WTC11 (cell line): ENCODE measurements around the gene STK25. TPM values are rescaled to one million over a fixed set of nuclear protein-coding genes. Genes with fewer than 3 reads are reported as not detected.

Source experiments
- ATAC-seq: fragments of 200-7000 bp; cut with Tn5 transposase; 2 replicates; pipeline ENCODE4 v1.10.0; 2021; ENCODE audit warnings: mild to moderate bottlenecking, moderate library complexity
- CTCF ChIA-PET: fragments of 300-600 bp; sonication (Branson Sonifier 250); formaldehyde crosslinking; loops from one replicate; lab custom pipeline; 2021; ENCODE audit warnings: antibody characterized with exemption; lab: Charles Lee
- POLR2A ChIA-PET: fragments of 350-600 bp; sonication (Branson Sonifier 250); formaldehyde crosslinking; loops from one replicate; lab custom pipeline; 2021; ENCODE audit warnings: antibody characterized with exemption; lab: Charles Lee
- DNase-seq: peaks from one replicate; pipeline ENCODE4 v3.0.0; 2021; ENCODE audit warnings: low spot score
- H3K27ac Mint-ChIP-seq: 2 replicates; pipeline ENCODE4 v1.8.0; 2021; ENCODE audit warnings: mixed read lengths
- H3K27me3 Mint-ChIP-seq: 2 replicates; pipeline ENCODE4 v1.8.0; 2021; ENCODE audit warnings: low read depth, mild to moderate bottlenecking, moderate library complexity, mixed read lengths
- H3K36me3 Mint-ChIP-seq: 2 replicates; pipeline ENCODE4 v1.8.0; 2021; ENCODE audit warnings: mixed read lengths
- H3K4me1 Mint-ChIP-seq: 2 replicates; pipeline ENCODE4 v1.8.0; 2022; ENCODE audit warnings: mixed read lengths
- H3K4me3 Mint-ChIP-seq: 2 replicates; pipeline ENCODE4 v1.8.0; 2021; ENCODE audit warnings: mild to moderate bottlenecking, moderate library complexity, mixed read lengths
- H3K9me3 Mint-ChIP-seq: 2 replicates; pipeline ENCODE4 v1.8.0; 2021; ENCODE audit warnings: mixed read lengths
- ATF2 ChIP-seq: sonication (generic); formaldehyde crosslinking; IDR thresholded peaks from 2 replicates; pipeline ENCODE4 v1.8.1; 2022; ENCODE audit warnings: low read depth, missing genetic modification reagents, borderline replicate concordance
- CBFB ChIP-seq: sonication (generic); formaldehyde crosslinking; IDR thresholded peaks from 2 replicates; pipeline ENCODE4 v1.8.1; 2022; ENCODE audit warnings: mild to moderate bottlenecking, low read depth, missing genetic modification reagents
- CREM ChIP-seq: sonication (generic); formaldehyde crosslinking; IDR thresholded peaks from 2 replicates; pipeline ENCODE4 v1.8.1; 2022; ENCODE audit warnings: mild to moderate bottlenecking, missing genetic modification reagents, moderate library complexity
- ELF4 ChIP-seq: sonication (generic); formaldehyde crosslinking; IDR thresholded peaks from 2 replicates; pipeline ENCODE4 v1.8.1; 2022; ENCODE audit warnings: low read depth, mild to moderate bottlenecking, moderate library complexity, missing genetic modification reagents
- EMX1 ChIP-seq: fragments of 250-450 bp; sonication (Bioruptor Pico); IDR thresholded peaks from 2 replicates; pipeline ENCODE4 v1.8.0; 2021; ENCODE audit warnings: mild to moderate bottlenecking
- GABPB1 ChIP-seq: sonication (generic); formaldehyde crosslinking; IDR thresholded peaks from 2 replicates; pipeline ENCODE4 v1.8.1; 2023; ENCODE audit warnings: mild to moderate bottlenecking, missing genetic modification reagents
- NFYB ChIP-seq: sonication (generic); formaldehyde crosslinking; conservative IDR thresholded peaks from 2 replicates; pipeline ENCODE4 v1.8.0; 2022; ENCODE audit warnings: low read depth, missing genetic modification reagents
- RORB ChIP-seq: fragments of 250-450 bp; sonication (Bioruptor Pico); IDR thresholded peaks from 2 replicates; pipeline ENCODE4 v1.9.0; 2021; ENCODE audit warnings: mild to moderate bottlenecking
- SP1 ChIP-seq: sonication (generic); formaldehyde crosslinking; conservative IDR thresholded peaks from 2 replicates; pipeline ENCODE4 v1.8.1; 2022; ENCODE audit warnings: missing genetic modification reagents
- TP53 ChIP-seq: sonication (generic); formaldehyde crosslinking; IDR thresholded peaks from 2 replicates; pipeline ENCODE4 v1.8.1; 2023; ENCODE audit warnings: mild to moderate bottlenecking, missing genetic modification reagents
- ZNF219 ChIP-seq: sonication (generic); formaldehyde crosslinking; IDR thresholded peaks from 2 replicates; pipeline ENCODE4 v1.8.0; 2023; ENCODE audit warnings: missing genetic modification reagents, mild to moderate bottlenecking, borderline replicate concordance
- total RNA-seq: library from RNA; stranded (reverse); gene quantifications from 3 replicates; pipeline ENCODE4 v1.2.3, GENCODE V29; 2021
- TF ChIP-seq, protein P1 (sequence below): sonication (generic); formaldehyde crosslinking; IDR thresholded peaks from 2 replicates; pipeline ENCODE4 v1.8.1; 2022; ENCODE audit warnings: missing genetic modification reagents, borderline replicate concordance
- TF ChIP-seq, protein P2 (sequence below): sonication (generic); formaldehyde crosslinking; IDR thresholded peaks from 2 replicates; pipeline ENCODE4 v1.8.1; 2022; ENCODE audit warnings: low read depth, mild to moderate bottlenecking, moderate library complexity, missing genetic modification reagents, borderline replicate concordance
- TF ChIP-seq, protein P3 (sequence below): sonication (generic); formaldehyde crosslinking; IDR thresholded peaks from 2 replicates; pipeline ENCODE4 v1.8.0; 2023; ENCODE audit warnings: mild to moderate bottlenecking, missing genetic modification reagents

Gene STK25
- total RNA-seq, 1 experiment from 2014 or later: 232 TPM

- no peaks in the 10 kb centered on the region for H3K27me3 Mint-ChIP-seq
- ATAC-seq (no peak), DNase-seq (no peak)
- no peak overlapping the region for H3K27ac Mint-ChIP-seq
- ChIA-PET CTCF (no interaction called here), POLR2A (interaction anchor here (1.6 kb wide), 1 partner anchor 9 kb away, joined by 4 read pairs; no protein-coding TSS in a partner anchor)
- peaks cover 3% of the 10 kb centered on the region; the same call in 1 of the 2 replicates for H3K4me1 Mint-ChIP-seq
- H3K36me3 Mint-ChIP-seq: peaks cover 19% of the 10 kb centered on the region
- no peak overlapping the region for H3K4me3 Mint-ChIP-seq
- no peaks in the 10 kb centered on the region for H3K9me3 Mint-ChIP-seq
- TF ChIP-seq, protein P1, sequence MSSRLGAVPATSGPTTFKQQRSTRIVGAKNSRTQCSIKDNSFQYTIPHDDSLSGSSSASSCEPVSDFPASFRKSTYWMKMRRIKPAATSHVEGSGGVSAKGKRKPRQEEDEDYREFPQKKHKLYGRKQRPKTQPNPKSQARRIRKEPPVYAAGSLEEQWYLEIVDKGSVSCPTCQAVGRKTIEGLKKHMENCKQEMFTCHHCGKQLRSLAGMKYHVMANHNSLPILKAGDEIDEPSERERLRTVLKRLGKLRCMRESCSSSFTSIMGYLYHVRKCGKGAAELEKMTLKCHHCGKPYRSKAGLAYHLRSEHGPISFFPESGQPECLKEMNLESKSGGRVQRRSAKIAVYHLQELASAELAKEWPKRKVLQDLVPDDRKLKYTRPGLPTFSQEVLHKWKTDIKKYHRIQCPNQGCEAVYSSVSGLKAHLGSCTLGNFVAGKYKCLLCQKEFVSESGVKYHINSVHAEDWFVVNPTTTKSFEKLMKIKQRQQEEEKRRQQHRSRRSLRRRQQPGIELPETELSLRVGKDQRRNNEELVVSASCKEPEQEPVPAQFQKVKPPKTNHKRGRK (CRISPR knock-in tag): no peak
- TF ChIP-seq SP1 (CRISPR knock-in tag): no peak
- TF ChIP-seq, protein P2, sequence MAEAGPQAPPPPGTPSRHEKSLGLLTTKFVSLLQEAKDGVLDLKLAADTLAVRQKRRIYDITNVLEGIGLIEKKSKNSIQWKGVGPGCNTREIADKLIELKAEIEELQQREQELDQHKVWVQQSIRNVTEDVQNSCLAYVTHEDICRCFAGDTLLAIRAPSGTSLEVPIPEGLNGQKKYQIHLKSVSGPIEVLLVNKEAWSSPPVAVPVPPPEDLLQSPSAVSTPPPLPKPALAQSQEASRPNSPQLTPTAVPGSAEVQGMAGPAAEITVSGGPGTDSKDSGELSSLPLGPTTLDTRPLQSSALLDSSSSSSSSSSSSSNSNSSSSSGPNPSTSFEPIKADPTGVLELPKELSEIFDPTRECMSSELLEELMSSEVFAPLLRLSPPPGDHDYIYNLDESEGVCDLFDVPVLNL (CRISPR knock-in tag): no peak
- TF ChIP-seq, all 79 proteins: peak for 0
Observed at GRCh38 chr2:241501099-241501541, 7.3 kb downstream of the STK25 start.

DNA sequence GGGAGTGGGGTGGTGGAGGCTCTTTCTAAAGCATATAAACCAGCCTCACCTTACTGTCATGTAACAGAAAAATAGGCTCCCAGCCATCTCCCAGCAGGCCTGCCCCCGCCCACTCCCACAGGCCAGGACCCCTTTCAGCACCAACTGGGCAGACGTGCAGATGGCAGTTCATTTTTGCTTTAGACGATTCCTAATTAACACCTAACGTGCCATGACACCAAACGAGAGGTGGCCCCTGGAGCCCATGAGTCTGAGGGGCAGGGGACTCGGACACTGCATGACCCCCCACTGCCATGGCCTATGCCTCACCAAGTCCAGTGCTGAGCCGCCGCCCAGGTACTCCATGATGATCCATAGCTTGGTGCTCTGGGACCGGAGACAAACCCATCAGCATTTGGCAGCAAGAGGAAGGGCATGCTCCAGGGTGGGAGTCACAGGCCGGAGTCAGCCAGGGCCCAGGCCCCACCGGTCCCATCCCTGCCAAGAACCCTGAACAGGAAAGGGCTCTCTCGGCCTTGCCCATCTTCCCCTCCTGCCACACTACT is 7.9 kb downstream of the STK25 start:
- H3K4me3 Mint-ChIP-seq: no peak overlapping the region
- CTCF ChIA-PET: no interaction called here
- no peak overlapping the region; the same call in 1 of the 2 replicates for H3K27ac Mint-ChIP-seq
- no peak for TF ChIP-seq ELF4 (CRISPR knock-in tag)
- no peak for TF ChIP-seq CBFB (CRISPR knock-in tag)
- no peak for TF ChIP-seq EMX1 (CRISPR knock-in tag)
- TF ChIP-seq TP53: no peak
- TF ChIP-seq CREM (CRISPR knock-in tag): no peak
- TF ChIP-seq ZNF219 (CRISPR knock-in tag): no peak
- TF ChIP-seq, protein P3, sequence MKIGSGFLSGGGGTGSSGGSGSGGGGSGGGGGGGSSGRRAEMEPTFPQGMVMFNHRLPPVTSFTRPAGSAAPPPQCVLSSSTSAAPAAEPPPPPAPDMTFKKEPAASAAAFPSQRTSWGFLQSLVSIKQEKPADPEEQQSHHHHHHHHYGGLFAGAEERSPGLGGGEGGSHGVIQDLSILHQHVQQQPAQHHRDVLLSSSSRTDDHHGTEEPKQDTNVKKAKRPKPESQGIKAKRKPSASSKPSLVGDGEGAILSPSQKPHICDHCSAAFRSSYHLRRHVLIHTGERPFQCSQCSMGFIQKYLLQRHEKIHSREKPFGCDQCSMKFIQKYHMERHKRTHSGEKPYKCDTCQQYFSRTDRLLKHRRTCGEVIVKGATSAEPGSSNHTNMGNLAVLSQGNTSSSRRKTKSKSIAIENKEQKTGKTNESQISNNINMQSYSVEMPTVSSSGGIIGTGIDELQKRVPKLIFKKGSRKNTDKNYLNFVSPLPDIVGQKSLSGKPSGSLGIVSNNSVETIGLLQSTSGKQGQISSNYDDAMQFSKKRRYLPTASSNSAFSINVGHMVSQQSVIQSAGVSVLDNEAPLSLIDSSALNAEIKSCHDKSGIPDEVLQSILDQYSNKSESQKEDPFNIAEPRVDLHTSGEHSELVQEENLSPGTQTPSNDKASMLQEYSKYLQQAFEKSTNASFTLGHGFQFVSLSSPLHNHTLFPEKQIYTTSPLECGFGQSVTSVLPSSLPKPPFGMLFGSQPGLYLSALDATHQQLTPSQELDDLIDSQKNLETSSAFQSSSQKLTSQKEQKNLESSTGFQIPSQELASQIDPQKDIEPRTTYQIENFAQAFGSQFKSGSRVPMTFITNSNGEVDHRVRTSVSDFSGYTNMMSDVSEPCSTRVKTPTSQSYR (CRISPR knock-in tag): no peak
- no peak for TF ChIP-seq RORB (CRISPR knock-in tag)
- TF ChIP-seq NFYB (CRISPR knock-in tag): no peak
- no peak for TF ChIP-seq ATF2
- TF ChIP-seq, protein P1 (CRISPR knock-in tag): no peak
- TF ChIP-seq GABPB1 (CRISPR knock-in tag): no peak
- TF ChIP-seq, all 79 proteins: peak for 0
- ATAC-seq (no peak), DNase-seq (no peak)
- H3K36me3 Mint-ChIP-seq: peaks cover 20% of the 10 kb centered on the region
- H3K9me3 Mint-ChIP-seq: no peaks in the 10 kb centered on the region
- peaks cover 3% of the 10 kb centered on the region; the same call in 1 of the 2 replicates for H3K4me1 Mint-ChIP-seq
- POLR2A ChIA-PET: interaction anchor here (1.6 kb wide), 1 partner anchor 9 kb away, joined by 4 read pairs; no protein-coding TSS in a partner anchor
- H3K27me3 Mint-ChIP-seq: no peaks in the 10 kb centered on the region
